ENCODE data around the gene ZNF648. TPM values are rescaled to one million over a fixed set of nuclear protein-coding genes. Genes with fewer than 3 reads are reported as not detected.
"Not testable (repeated sequence)": the region's sequence is repeated elsewhere in the genome, so short reads cannot be mapped to it uniquely, and the experiment has no call there.

The ZNF648 gene
- not detected for total RNA-seq
- long read RNA-seq: 0 reads

- no peak for DNase-seq (ENCODE audit: low spot score)
Observed at GRCh38 chr1:182061594-182061993, at the start of gene ZNF648. TSS of gene ZNF648 (minus strand) at chr1:182061712. CDS start at chr1:182058010, 3,702 bp downstream.

DNA sequence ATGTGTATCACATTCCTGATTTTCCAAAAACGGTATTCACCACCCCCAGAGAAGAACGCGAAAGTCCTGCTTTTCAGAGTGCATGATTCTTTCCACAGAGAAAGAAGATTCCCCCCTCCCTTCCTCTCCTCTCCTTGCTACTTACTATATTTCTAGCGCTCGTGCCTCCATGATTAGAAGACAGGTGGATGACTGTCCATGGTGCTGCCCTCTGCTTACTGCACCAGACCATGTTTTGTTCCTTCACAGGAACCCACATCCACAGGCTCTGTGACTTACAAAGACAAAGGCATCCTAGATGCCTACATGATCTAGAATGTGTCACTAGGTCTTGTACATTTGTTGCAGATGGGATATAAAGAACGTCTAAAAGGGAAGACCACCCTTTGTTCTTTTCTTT is 49.1 kb upstream of the ZNF648 start:
- DNase-seq (ENCODE audit: low spot score): no peak

GRCh38 chr1:182109771-182110170 is 48.3 kb upstream of the ZNF648 start:
- DNase-seq (ENCODE audit: low spot score): no peak

DNA sequence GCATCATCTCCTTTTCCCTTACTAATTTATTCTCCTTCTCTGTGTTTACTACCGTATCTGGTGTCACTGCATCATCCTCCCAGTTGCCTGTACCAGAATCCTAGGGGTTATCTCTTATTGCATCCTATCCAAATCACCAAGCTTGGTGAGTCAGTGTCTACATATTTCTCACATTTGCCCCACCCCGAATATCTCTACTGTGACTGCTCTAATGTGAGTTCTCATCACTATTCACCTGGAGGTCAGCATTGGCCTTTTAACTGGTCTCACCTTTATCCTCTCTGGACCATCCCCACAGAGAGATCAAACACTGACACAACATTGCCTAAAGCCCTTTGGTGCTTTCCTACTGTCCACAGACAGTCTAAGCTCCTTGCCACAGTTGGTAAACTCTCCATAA is 45.7 kb upstream of the ZNF648 start:
- no peak for DNase-seq (ENCODE audit: low spot score)

GRCh38 chr1:182102043-182102416 is 40.5 kb upstream of the ZNF648 start:
- no peak for DNase-seq (ENCODE audit: low spot score)

GRCh38 chr1:182101415-182102042 is 40.0 kb upstream of the ZNF648 start:
- DNase-seq (ENCODE audit: low spot score): no peak

DNA sequence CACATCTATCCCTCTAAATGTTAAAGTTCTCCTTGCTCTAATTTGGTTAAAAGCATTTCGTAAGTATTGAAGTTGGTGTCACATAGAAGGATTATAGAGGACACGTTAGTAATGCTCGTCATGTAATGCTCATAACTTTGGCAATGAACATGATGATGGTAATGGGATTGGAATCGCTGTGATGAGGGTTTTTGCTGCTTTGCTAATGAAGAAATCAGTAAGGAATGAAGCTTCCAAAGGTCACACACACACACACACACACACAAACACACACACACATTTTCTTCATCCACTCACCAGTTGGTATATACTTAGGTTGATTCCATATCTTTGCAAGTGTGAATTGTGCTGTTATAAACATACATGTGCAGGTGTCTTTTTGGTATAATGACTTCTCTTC is 36.8 kb upstream of the ZNF648 start:
- DNase-seq (ENCODE audit: low spot score): no peak

DNA sequence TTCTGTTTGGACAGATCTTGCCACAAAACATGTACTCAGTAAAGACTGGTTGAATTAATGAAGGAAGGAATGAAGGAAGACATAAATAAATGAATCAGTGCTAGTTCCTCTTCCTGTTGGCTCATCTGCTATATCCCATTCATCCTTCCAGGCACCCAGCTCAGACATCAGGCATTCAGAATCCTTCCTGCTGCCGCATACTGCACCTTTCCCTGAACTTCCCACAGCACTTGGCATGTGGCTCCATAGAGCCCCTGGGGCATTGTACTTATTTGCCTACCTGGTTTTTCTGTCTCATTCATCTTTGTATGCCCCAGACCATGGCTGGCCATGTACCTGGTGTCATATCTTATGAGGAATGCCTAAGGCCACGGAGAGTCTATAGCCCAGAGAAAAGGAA is 34.4 kb upstream of the ZNF648 start:
- no peak for DNase-seq (ENCODE audit: low spot score)

GRCh38 chr1:182094514-182095005 is 33.0 kb upstream of the ZNF648 start:
- not testable (repeated sequence) for DNase-seq (ENCODE audit: low spot score)

- DNase-seq (ENCODE audit: low spot score): no peak
Observed at GRCh38 chr1:182093781-182094180, 32.3 kb upstream of the ZNF648 start.

- no peak for DNase-seq (ENCODE audit: low spot score)
Observed at GRCh38 chr1:182092336-182092735, 30.8 kb upstream of the ZNF648 start.

DNA sequence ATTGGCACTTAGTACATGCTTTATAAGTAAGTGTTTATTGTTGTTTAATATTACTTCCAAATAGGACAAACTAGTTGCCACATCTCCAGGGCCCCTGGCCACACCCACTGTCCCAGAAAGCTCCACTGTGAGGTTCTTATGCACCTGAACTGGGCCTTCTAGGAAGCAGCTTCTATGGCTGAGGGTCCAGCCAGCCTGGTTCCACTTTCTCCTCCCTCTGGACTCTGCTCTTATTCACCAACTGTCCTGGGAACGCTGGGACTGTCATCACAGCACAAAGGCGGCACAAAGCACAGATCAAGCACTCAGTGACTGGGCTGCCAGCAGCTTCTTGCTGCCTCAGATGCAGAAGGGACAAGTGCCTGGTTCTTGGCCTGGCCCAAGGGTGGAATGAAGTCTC is 29.6 kb upstream of the ZNF648 start:
- DNase-seq (ENCODE audit: low spot score): no peak

DNA sequence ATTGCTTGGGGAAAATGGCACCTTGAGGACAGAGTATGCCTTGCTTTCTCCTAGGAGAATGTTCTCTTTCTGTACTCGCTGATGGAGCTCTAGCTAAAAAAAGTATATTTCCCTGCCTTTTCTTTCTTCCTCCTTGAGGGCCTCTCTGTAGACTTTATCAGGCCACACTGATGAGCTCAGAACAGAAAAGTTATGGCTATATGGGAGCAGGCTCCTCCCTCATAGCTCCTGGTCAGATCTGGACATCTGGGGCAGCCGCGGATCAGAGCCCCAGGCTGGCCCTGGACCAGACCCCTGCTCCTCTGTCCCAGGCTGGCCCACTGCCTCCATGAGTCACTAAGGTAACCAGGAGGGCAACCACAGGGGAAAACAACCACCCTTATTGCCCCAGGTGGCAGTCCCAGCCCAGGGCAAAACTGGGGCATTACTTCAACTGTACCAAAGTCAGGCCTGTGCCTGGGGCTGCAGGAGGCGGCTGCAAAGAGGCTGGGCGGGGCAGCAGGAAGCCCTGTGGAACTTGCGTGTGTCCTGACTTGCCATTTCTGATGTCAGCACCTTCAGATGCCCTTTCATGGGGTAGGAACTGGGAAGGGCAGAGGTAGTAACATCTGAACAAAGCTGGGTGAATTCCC is 26.3 kb upstream of the ZNF648 start:
- no peak for DNase-seq (ENCODE audit: low spot score)

GRCh38 chr1:182087304-182087703 is 25.8 kb upstream of the ZNF648 start:
- DNase-seq (ENCODE audit: low spot score): no peak

- no peak for DNase-seq (ENCODE audit: low spot score)
Observed at GRCh38 chr1:182086620-182087019, 25.1 kb upstream of the ZNF648 start.

DNA sequence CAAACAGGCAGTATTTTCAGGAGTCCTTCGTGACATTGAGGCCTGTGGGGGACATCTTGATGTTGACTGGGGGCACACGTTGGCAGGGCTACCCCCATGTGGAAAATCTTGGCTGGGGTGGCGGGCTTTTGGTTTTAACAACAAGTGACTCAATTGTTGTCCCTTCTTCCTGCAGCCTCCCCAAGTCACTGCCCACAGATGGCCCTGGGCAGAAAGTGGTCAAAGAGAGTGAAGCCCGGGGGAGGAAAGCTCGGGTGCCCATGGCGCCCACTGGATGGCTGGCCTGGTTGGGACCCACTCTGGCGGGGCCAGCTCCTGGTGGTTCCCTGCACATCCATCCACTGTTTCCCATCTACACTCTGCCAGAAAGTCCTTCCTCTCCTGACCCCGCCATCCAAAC is 24.6 kb upstream of the ZNF648 start:
- no peak for DNase-seq (ENCODE audit: low spot score)

DNA sequence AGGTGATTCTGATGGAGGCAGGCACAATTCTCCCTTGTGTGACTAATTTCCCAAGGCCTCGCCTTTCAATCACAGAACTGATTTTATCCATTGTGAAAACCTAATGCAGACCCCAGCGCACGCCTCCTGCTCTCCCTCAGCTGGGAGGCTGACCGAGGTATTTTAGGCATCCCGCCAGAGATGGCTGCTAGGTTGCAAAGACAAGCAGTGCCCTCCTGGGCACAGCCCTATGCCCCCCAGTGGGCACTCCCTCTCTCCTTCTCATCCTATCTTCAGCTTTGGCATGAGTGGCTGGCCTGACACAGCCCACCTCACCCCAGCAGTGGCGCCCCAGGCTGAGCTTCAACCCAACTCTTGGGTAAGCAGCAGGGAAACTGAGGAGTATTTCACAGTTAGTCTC is 24.2 kb upstream of the ZNF648 start:
- DNase-seq (ENCODE audit: low spot score): no peak

GRCh38 chr1:182084487-182085316 is 23.2 kb upstream of the ZNF648 start:
- no peak for DNase-seq (ENCODE audit: low spot score)

DNA sequence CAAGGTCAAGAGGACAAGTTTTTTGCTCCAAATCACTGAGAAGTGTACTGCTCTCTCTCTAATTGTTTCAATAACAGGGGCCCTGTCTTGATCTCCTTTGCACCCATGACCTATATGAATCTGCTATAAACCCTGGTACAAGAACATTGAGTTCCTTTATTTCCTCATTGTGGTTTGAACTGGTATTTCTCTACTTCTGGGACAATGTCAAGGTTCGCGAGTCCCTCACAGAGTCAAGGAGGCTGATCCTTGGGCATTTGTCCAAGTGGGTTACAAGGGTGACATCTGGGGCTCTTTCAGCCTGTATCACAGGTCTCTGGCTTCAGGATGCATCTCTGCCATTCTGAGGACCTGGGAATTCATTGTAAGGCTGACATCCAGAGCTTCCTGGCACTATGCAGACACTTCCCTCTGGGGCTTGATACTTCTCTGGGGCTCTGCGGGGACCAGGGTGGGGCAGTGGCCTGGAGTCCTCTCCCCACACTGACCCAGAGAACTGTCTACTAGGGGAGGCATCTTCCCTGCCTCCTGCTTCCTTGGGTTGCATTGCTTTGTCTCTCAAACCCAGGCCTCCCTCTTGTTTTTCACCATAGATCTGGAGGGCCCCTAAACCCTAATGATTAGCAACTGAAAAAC is 22.5 kb upstream of the ZNF648 start:
- DNase-seq (ENCODE audit: low spot score): no peak

DNA sequence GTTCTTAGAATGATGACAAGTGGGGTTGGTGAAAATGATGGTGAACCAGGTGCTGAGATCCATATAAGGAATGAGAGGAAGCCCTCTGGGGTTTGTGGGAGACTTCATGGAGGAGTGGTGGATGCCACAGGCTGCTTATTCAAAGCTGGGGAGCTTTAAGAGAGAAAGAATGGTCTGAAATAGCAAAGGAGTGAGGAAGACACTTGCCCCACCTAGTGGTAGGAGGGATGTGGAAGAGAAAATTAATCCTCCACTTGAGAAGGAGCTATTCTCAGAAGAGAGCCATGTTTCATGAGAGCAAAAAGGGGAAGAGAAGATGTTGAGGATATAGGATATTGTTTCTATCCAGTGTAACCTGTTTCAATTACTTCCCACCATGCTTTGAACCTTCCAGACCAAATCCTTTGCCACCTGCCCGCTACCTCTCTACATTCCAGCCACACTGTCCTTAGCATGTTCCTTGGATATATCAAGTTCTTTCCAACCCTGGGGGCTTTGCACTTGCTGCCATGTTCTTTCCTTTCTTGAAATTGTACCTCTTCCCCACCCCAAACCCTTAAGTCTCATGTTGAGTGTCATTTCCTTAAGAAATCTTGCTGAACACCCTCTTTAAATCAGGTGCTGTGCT is 19.6 kb upstream of the ZNF648 start:
- DNase-seq (ENCODE audit: low spot score): no peak

- no peak for DNase-seq (ENCODE audit: low spot score)
Observed at GRCh38 chr1:182080040-182080439, 18.5 kb upstream of the ZNF648 start.
